GM19328 (cell line): Measurements from ENCODE around the gene DIAPH2.

Experiments used
- ATAC-seq: cut with Tn5 transposase; IDR thresholded peaks from one replicate; pipeline ENCODE4 v1.9.1; 2021; ENCODE audit warnings: mild to moderate bottlenecking, moderate library complexity; ENCODE audit not compliant: unreplicated experiment

Gene DIAPH2

GRCh38 chrX:97431281-97431680 lies 746.6 kb downstream of the DIAPH2 start:
- no peak for ATAC-seq

GRCh38 chrX:97446298-97446882 lies 761.7 kb downstream of the DIAPH2 start:
- no peak for ATAC-seq

- no peak for ATAC-seq
These were observed 762.7 kb downstream of the DIAPH2 start for GRCh38 chrX:97447306-97447705.

GRCh38 chrX:97452283-97452682 lies 767.6 kb downstream of the DIAPH2 start:
- ATAC-seq: no peak

- ATAC-seq: no peak
These were observed 777.1 kb downstream of the DIAPH2 start for GRCh38 chrX:97461763-97462162.

- ATAC-seq: no peak
These were observed 786.4 kb downstream of the DIAPH2 start for GRCh38 chrX:97471071-97471470.

- ATAC-seq: no peak
These were observed 790.3 kb downstream of the DIAPH2 start for GRCh38 chrX:97474933-97475332.

- no peak for ATAC-seq
These were observed 794.7 kb downstream of the DIAPH2 start for GRCh38 chrX:97479106-97479890.

GRCh38 chrX:97481228-97481627 lies 796.6 kb downstream of the DIAPH2 start:
- ATAC-seq: no peak

GRCh38 chrX:97482666-97483300 lies 798.1 kb downstream of the DIAPH2 start:
- no peak for ATAC-seq

GRCh38 chrX:97490656-97491055 lies 806.0 kb downstream of the DIAPH2 start:
- no peak for ATAC-seq

GRCh38 chrX:97494756-97495372 lies 810.2 kb downstream of the DIAPH2 start:
- ATAC-seq: peak; percentile 69

GRCh38 chrX:97498093-97498492 lies 813.5 kb downstream of the DIAPH2 start:
- ATAC-seq: no peak

GRCh38 chrX:97504431-97504830 lies 819.8 kb downstream of the DIAPH2 start:
- ATAC-seq: no peak

- no peak for ATAC-seq
These were observed 833.1 kb downstream of the DIAPH2 start for GRCh38 chrX:97517763-97518162.

- ATAC-seq: no peak
These were observed 837.7 kb downstream of the DIAPH2 start for GRCh38 chrX:97522307-97522706.

- no peak for ATAC-seq
These were observed 839.7 kb downstream of the DIAPH2 start for GRCh38 chrX:97524340-97524739.

GRCh38 chrX:97524997-97525396 lies 840.4 kb downstream of the DIAPH2 start:
- ATAC-seq: no peak

- ATAC-seq: no peak
These were observed 841.3 kb downstream of the DIAPH2 start for GRCh38 chrX:97525981-97526380.

GRCh38 chrX:97527725-97528124 lies 843.1 kb downstream of the DIAPH2 start:
- ATAC-seq: no peak

- no peak for ATAC-seq
These were observed 845.0 kb downstream of the DIAPH2 start for GRCh38 chrX:97529536-97530200.
